DMS53 treated with DMSO at 0.1 percent for 48 hours (cell line): Measurements from ENCODE around the gene MACF1.
A peak's percentile ranks its signal among the peaks of the same experiment; 100 is the strongest.

Experiments
- DNase-seq: peaks from one replicate; lab custom pipeline; 2025; ENCODE audit not compliant: unreplicated experiment; lab: John Stamatoyannopoulos, UW

MACF1 gene

GRCh38 chr1:39294531-39294930 lies 90.0 kb downstream of the MACF1 start:
- DNase-seq, result no peak

- DNase-seq, result no peak
These were observed 91.4 kb downstream of the MACF1 start for GRCh38 chr1:39295901-39296300.

- DNase-seq, result no peak
These were observed 93.1 kb downstream of the MACF1 start for GRCh38 chr1:39297551-39297950.

GRCh38 chr1:39301606-39302005 lies 97.1 kb downstream of the MACF1 start:
- no peak for DNase-seq

DNA sequence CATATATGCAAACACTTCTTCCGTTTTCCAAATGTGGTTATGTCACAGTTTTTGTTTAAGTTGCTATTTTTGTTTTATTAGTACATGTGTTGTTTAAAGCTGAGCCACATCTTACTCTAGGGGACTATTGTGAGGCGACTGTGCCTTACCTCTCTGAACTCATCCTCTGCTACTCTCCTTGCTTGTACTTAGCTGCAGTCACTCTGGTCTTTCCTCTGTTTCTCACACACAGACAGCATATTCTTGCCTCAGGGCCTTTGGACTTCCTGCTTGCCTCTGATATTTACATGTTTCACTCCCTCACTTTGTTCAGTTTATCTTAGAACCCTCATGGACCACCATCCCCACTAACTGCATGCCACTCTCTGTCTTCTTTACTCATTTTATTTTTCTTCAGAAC lies 101.1 kb downstream of the MACF1 start:
- DNase-seq, result peak; percentile 59

GRCh38 chr1:39310015-39310414 lies 105.5 kb downstream of the MACF1 start:
- no peak for DNase-seq

GRCh38 chr1:39310691-39311090 lies 106.2 kb downstream of the MACF1 start:
- no peak for DNase-seq

GRCh38 chr1:39317111-39317510 lies 112.6 kb downstream of the MACF1 start:
- DNase-seq, result no peak

DNA sequence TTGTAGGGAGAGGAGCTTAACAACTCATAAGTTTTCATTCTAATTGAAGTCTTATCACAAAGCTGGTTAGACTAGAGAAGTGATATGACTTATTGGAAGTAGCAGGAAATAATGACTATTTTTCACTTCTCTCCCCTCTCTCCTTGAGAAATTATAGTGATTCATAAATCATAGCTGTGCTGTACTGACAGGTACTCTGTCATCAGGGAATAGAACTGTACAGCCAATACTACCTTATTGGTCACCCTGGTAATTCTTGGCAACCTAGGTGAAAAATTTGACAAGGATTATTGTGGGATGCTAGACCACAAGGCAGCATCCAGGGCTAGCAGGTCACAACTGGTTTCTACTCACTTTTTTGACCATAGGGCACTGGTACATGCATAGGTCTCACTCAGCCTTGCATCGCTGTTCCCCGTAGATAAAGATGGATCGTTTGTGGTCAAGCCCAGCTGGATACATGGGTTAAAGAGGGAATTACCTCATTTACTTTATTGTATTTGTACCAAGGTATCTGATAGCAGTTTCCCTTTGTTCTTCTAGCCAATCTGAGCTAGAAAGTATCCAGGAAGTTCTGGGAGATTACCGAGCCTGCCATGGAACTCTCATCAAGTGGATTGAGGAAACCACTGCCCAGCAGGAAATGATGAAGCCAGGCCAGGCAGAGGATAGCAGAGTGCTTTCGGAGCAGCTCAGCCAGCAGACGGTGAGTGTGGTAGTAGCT lies 113.6 kb downstream of the MACF1 start:
- DNase-seq, result no peak

GRCh38 chr1:39321979-39322378 lies 117.5 kb downstream of the MACF1 start:
- DNase-seq, result no peak

DNA sequence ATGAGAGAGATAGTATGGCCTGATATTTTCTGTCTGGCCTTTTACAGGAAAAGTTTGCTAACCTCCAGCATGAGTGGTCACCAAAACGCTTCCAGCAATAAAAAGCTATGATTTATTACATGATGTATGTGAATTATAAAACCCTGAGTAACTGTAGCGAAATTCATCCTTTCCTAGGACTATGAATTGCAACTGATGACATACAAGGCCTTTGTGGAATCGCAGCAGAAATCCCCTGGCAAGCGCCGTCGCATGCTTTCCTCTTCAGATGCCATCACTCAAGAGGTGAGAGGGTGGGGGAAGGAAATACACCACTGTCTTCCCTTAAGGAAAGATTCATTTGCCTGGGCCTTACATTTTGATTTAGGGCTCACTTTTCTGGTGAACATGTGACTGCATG lies 117.9 kb downstream of the MACF1 start:
- no peak for DNase-seq

GRCh38 chr1:39324888-39325287 lies 120.4 kb downstream of the MACF1 start:
- DNase-seq, result no peak

DNA sequence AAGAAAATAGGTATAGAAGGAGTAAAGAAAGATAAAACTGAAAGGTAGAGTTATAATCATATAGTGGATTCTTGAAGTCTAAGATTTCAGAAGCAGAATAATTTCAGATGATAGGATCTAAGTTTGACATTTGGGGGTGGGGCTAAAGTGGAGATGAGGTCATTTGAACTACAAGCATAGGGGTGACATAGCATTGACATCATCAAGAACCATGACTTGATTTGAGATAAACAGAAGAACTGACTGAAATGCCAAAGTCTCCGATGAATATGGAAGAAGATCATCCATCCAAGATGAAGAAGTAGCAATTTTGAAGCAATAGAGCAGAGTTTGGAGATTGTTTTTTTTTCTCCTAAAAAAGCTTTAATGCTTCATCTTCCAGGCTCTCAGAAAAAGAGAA lies 122.3 kb downstream of the MACF1 start:
- DNase-seq, result no peak

DNA sequence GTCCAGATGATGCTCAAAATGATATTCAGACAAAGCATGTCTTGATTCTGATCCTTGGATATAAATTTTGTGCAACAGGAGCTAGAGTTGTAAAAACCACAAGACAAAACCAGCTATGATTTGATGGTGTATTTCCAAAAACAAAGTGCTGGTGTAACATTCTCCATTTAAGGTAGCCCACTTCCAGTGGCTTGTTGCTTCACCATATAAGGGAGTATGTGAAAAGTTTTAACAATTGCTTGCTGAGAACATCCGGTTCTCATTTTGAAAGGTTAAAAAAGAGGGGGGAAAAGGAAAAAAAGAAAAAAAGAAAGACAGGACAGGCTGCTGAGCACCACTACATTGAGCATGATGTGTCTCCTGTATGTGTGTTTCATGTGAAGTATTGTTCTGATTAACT lies 123.6 kb downstream of the MACF1 start:
- no peak for DNase-seq

GRCh38 chr1:39328586-39329121 lies 124.2 kb downstream of the MACF1 start:
- no peak for DNase-seq

DNA sequence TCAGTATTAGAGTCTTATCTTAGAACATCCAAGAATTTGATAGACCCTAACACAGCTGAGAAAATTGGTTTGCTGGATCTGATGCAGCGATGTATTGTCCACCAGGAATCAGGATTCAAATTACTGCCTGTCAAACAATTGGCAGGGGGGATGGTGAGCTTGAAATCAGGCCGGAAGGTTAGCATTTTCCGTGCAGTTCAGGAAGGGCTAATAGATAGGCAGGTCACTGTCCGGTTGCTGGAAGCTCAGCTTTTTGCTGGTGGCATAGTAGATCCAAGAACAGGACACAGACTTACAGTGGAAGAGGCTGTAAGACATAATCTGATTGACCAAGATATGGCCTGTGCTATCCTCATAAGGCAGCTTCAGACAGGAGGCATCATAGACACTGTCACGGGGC lies 127.2 kb downstream of the MACF1 start:
- no peak for DNase-seq

- no peak for DNase-seq
These were observed 127.8 kb downstream of the MACF1 start for GRCh38 chr1:39332291-39332690.

DNA sequence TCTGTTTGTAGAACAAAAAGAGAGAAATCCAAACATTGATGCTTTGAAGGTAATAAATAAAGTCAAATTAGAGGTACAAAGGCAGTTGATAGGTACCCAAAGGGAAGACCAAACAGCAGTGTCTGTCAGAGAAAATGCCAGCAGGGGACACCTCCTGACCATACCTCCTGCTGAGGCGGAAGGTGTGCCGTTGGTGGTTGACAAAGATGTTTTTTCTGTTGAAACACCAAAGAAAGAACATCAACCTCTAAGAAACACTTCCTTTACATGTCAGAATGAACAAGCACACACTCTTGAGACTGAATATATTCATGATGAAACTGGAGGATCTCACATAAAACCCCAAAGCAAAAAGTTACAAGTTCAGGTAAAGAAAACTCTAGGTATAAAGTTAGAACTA lies 128.3 kb downstream of the MACF1 start:
- no peak for DNase-seq

GRCh38 chr1:39333296-39333695 lies 128.8 kb downstream of the MACF1 start:
- DNase-seq, result no peak

DNA sequence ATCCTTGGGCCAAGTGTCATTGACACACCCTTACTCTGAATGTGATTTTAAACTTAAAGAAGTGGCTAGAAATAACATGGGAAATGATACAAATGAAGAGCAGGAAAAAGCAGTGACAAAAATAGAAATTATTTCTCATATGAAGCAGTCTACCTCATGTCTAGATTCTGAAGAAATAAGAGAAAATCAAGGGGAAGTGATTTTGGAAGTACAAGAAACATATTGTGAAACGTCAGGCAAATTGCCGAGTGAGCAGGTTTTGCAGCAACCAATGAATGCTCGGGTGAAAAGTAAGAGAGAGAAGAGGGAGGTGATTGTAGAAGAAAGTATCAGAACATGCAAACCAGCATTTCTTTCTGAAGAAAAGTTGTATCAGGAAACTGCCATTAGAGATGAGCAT lies 130.7 kb downstream of the MACF1 start:
- DNase-seq, result no peak

- DNase-seq, result no peak
These were observed 132.6 kb downstream of the MACF1 start for GRCh38 chr1:39337067-39337466.

GRCh38 chr1:39342776-39343175 lies 138.3 kb downstream of the MACF1 start:
- DNase-seq, result no peak
